Vagina (tissue), 2 donors: Measurements from ENCODE around the gene MED15.

Experiments used
- CTCF ChIP-seq, 3 experiments: fragments of 450-650 bp in 2 of 3; fragments of 200-600 bp in 1 of 3; sonication (generic) in 1 of 3; IDR thresholded peaks; one replicate each; pipeline ENCODE4 v1.5.1; 2017 to 2019; ENCODE audit warnings: antibody characterized with exemption in 3 of 3, mild to moderate bottlenecking in 2 of 3, moderate library complexity in 2 of 3
- POLR2A ChIP-seq, 2 donors: fragments of 450-650 bp; IDR thresholded peaks; one replicate each; pipeline ENCODE4 v1.6.1; 2017; ENCODE audit warnings: antibody characterized with exemption in 2 of 2, mild to moderate bottlenecking in 2 of 2, moderate library complexity in 2 of 2
- POLR2AphosphoS5 ChIP-seq, 2 donors: sonication (generic); formaldehyde crosslinking; IDR thresholded peaks; one replicate each; pipeline ENCODE4 v1.9.0; 2017; ENCODE audit warnings: antibody characterized with exemption in 2 of 2, mild to moderate bottlenecking in 2 of 2, low read depth in 1 of 2; ENCODE audit not compliant: insufficient read depth in 1 of 2

DNA sequence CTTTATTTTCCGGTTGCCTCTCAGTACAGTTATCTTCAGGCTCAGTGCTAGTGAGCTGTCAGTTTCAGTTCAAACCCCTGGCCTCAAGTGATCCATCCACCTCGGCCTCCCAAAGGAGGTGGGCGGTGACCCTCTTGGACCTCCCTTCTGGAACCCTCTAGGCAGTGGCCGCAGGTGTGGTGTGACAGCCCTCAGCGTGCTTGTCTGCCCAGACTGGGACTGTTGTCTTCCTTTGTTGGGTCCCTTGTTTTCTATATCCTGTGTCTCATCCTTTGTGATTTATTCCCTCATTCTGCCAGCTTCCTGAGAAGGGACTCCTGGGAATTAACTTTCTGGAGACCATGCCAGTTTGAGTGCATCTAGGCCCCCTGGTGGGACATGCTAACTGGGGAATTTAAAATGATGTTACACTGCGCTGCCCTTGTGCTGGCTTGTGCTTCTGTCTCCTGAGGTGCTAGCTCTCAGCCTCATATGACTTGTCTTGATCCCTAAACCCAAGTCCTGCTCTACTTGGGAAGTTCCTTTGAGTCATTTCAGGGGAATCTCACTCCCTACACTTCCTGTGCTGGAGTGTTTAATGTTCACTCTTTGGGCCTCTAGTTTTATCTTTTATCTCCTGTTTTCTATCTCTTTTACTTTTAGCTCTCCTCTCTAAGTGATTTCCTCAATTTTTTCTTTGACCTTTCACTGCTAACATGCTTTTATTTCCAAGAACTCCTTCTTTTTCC is 19.4 kb downstream of the MED15 start:
- no peak for TF ChIP-seq CTCF (IDR thresholded peaks at IDR 0.05)
- no peak for TF ChIP-seq POLR2A (IDR thresholded peaks at IDR 0.05)
- no peak for TF ChIP-seq POLR2AphosphoS5 (IDR thresholded peaks at IDR 0.05; ENCODE audit: insufficient read depth in 1 of 2, low read depth in 1 of 2)
